ENCODE results near the gene HDGFL1. TPM values are rescaled to one million over a fixed set of nuclear protein-coding genes. Genes with fewer than 3 reads are reported as not detected.

The HDGFL1 gene
- total and polyA plus RNA-seq, 8 donors = not detected

DNA sequence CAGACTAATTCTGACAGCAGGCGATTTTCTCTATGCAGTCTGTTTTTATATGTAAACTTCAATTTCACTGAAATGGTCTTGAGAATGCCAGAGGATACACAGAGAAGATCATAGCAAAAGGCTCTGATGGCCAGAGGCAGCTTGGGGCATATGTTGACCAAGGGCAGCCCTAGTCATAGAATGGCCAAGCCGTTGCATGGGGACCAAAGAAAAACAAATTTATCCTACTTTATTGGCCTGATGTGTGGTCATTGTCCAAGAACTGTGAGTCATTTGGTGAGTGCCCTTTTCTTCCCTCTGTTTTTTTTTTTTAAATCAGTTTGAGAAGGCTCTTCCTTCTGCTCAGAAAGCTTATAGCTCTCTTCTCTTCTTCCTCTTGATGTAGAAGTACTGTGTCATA lies 5.8 kb downstream of the HDGFL1 start:
- peaks cover 0 to under 1% of the 10 kb centered on the region in 2 donors for H3K9me3 ChIP-seq
- no peak for TF ChIP-seq CTCF (IDR thresholded peaks at IDR 0.05)
- no peak for ATAC-seq
- intact Hi-C loops (cut with DNase I) = no loop called here
- H3K36me3 ChIP-seq = no peaks in the 10 kb centered on the region
- no peak overlapping the region for H3K27ac ChIP-seq
- DNase-seq = no peak
- no peak overlapping the region for H3K4me3 ChIP-seq
- no peaks in the 10 kb centered on the region for H3K4me1 ChIP-seq
- H3K27me3 ChIP-seq = no peaks in the 10 kb centered on the region

- H3K4me1 ChIP-seq = no peaks in the 10 kb centered on the region
- no peaks in the 10 kb centered on the region for H3K27me3 ChIP-seq
- no peak overlapping the region for H3K4me3 ChIP-seq
- no peak overlapping the region for H3K27ac ChIP-seq
- TF ChIP-seq CTCF (IDR thresholded peaks at IDR 0.05) = no peak
- DNase-seq (no peak), ATAC-seq (no peak)
- H3K36me3 ChIP-seq = no peaks in the 10 kb centered on the region
- H3K9me3 ChIP-seq = no peaks in the 10 kb centered on the region
- intact Hi-C loops (cut with DNase I) = no loop called here
Observed at GRCh38 chr6:22579439-22579838, 10.1 kb downstream of the HDGFL1 start.

GRCh38 chr6:22580337-22580736 lies 11.0 kb downstream of the HDGFL1 start:
- Histone ChIP-seq H3K4me3 (no peak overlapping the region), H3K4me1 (no peaks in the 10 kb centered on the region), H3K36me3 (no peaks in the 10 kb centered on the region), H3K27me3 (no peaks in the 10 kb centered on the region), H3K9me3 (no peaks in the 10 kb centered on the region), H3K27ac (no peak overlapping the region)
- DNase-seq = no peak
- TF ChIP-seq CTCF (IDR thresholded peaks at IDR 0.05) = no peak
- ATAC-seq = no peak
- intact Hi-C loops (cut with DNase I) = no loop called here

GRCh38 chr6:22582417-22583205 lies 13.2 kb downstream of the HDGFL1 start:
- DNase-seq (peak in 2 of 4 donors; percentile 39 to 61), ATAC-seq (no peak)
- H3K9me3 ChIP-seq = no peaks in the 10 kb centered on the region
- no peak overlapping the region for H3K27ac ChIP-seq
- no peaks in the 10 kb centered on the region for H3K36me3 ChIP-seq
- H3K27me3 ChIP-seq = no peaks in the 10 kb centered on the region
- intact Hi-C loops (cut with DNase I) = no loop called here
- no peaks in the 10 kb centered on the region for H3K4me1 ChIP-seq
- no peak overlapping the region for H3K4me3 ChIP-seq
- TF ChIP-seq CTCF (IDR thresholded peaks at IDR 0.05) = no peak

DNA sequence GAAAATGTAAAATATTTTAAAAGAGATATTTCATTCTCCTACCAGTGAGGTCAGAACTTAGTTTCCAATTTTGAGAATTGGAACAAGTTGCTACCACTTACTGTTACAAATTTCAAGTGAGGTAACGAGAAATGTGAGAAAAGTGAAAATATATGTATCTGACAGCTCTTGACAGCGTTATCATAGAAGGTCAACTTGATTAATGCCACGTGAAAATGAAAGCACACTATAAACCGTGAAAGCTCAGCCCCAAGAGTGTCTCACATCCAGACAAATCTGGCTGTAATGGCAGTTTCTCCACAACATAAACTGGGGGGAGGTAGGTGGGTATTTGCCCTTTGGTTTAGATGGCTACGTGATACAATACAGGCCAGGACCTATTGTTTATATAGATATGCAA lies 13.9 kb downstream of the HDGFL1 start:
- no peaks in the 10 kb centered on the region for H3K9me3 ChIP-seq
- ATAC-seq = no peak
- H3K4me1 ChIP-seq = no peaks in the 10 kb centered on the region
- no peaks in the 10 kb centered on the region for H3K27me3 ChIP-seq
- intact Hi-C loops (cut with DNase I) = no loop called here
- H3K4me3 ChIP-seq = no peak overlapping the region
- no peaks in the 10 kb centered on the region for H3K36me3 ChIP-seq
- no peak for DNase-seq
- no peak for TF ChIP-seq CTCF (IDR thresholded peaks at IDR 0.05)
- no peak overlapping the region for H3K27ac ChIP-seq

All from left lung (tissue), 10 donors.